DND-41 (cell line): ENCODE measurements around the gene SUMF1.

Source experiments
- CTCF ChIP-seq: IDR thresholded peaks from 2 replicates; pipeline ENCODE4 v1.5.1; 2012; ENCODE audit warnings: borderline replicate concordance, low read length, moderate library complexity, mild to moderate bottlenecking; ENCODE audit not compliant: poor library complexity, severe bottlenecking; ENCODE audit errors: extremely low read depth
- EZH2 ChIP-seq: IDR thresholded peaks from 3 replicates; pipeline ENCODE4 v1.6.1; 2012; ENCODE audit warnings: borderline replicate concordance, low read depth, mild to moderate bottlenecking, moderate library complexity, low read length, inconsistent platforms; ENCODE audit not compliant: severe bottlenecking

- TF ChIP-seq EZH2 = no peak
- TF ChIP-seq CTCF = no peak
Measured at GRCh38 chr3:4398941-4399245, 68.2 kb downstream of the SUMF1 start.
